Neural cell (in vitro differentiated cells): ENCODE results near the gene CADM1. TPM values are rescaled to one million over a fixed set of nuclear protein-coding genes. Genes with fewer than 3 reads are reported as not detected.

Source experiments
- H2AFZ ChIP-seq: fragments of 200-600, 300-800 bp; sonication (generic), shearing (Covaris generic); 2 replicates; pipeline ENCODE4 v1.6.0; 2014; ENCODE audit warnings: low read depth, mild to moderate bottlenecking, antibody characterized with exemption, low read length, moderate library complexity
- H3F3A ChIP-seq: fragments of 200-600 bp; shearing (Covaris generic); 2 replicates; pipeline ENCODE4 v1.6.1; 2016; ENCODE audit warnings: mild to moderate bottlenecking, moderate library complexity, mixed read lengths, antibody characterized with exemption, low read length; ENCODE audit not compliant: insufficient read depth, poor library complexity, severe bottlenecking
- H3K27ac ChIP-seq: fragments of 200-600, 300-800 bp; sonication (generic), shearing (Covaris generic); 2 replicates; pipeline ENCODE4 v1.5.1; 2014; ENCODE audit warnings: mild to moderate bottlenecking, low read length, moderate library complexity
- H3K27me3 ChIP-seq: fragments of 300-800, 200-600 bp; sonication (generic), shearing (Covaris generic); 2 replicates; pipeline ENCODE4 v1.6.0; 2014; ENCODE audit warnings: mild to moderate bottlenecking, low read depth, low read length, moderate library complexity; ENCODE audit not compliant: insufficient read depth
- H3K36me3 ChIP-seq: fragments of 300-800, 200-600 bp; sonication (generic), shearing (Covaris generic); 2 replicates; pipeline ENCODE4 v1.5.1; 2014; ENCODE audit warnings: mild to moderate bottlenecking, antibody characterized with exemption, low read length, moderate library complexity; ENCODE audit not compliant: insufficient read depth
- H3K4me2 ChIP-seq: fragments of 300-800, 200-600 bp; sonication (generic), shearing (Covaris generic); 2 replicates; pipeline ENCODE4 v1.6.0; 2014; ENCODE audit warnings: mild to moderate bottlenecking, low read length
- H3K4me3 ChIP-seq: fragments of 300-800, 200-600 bp; sonication (generic), shearing (Covaris generic); 2 replicates; pipeline ENCODE4 v1.5.1; 2014; ENCODE audit warnings: mild to moderate bottlenecking, low read length, moderate library complexity
- H3K79me2 ChIP-seq: fragments of 200-600 bp; shearing (Covaris generic); replicated peaks from 2 replicates; pipeline ENCODE4 v1.6.0; 2014; ENCODE audit warnings: mild to moderate bottlenecking, low read length, moderate library complexity; ENCODE audit not compliant: insufficient read depth
- H3K9ac ChIP-seq: fragments of 300-800, 200-600 bp; sonication (generic), shearing (Covaris generic); 2 replicates; pipeline ENCODE4 v1.6.1; 2016; ENCODE audit warnings: mild to moderate bottlenecking, low read length, mixed read lengths
- H3K9me2 ChIP-seq: fragments of 200-600 bp; shearing (Covaris generic); 2 replicates; pipeline ENCODE4 v1.6.1; 2016; ENCODE audit warnings: mild to moderate bottlenecking, low read length, mixed read lengths; ENCODE audit not compliant: insufficient read depth
- H3K9me3 ChIP-seq: fragments of 200-600, 300-800 bp; sonication (generic), shearing (Covaris generic); 2 replicates; pipeline ENCODE4 v1.6.1; 2016; ENCODE audit warnings: mild to moderate bottlenecking, mixed run types, low read length, moderate library complexity, mixed read lengths
- H4K20me1 ChIP-seq: fragments of 200-600 bp; shearing (Covaris generic); 2 replicates; pipeline ENCODE4 v1.6.1; 2016; ENCODE audit warnings: mild to moderate bottlenecking, mixed run types; ENCODE audit not compliant: insufficient read depth
- CTCF ChIP-seq: fragments of 450-650 bp; IDR thresholded peaks from 2 replicates; pipeline ENCODE4 v1.5.1; 2014; ENCODE audit warnings: antibody characterized with exemption, mild to moderate bottlenecking, moderate library complexity; ENCODE audit not compliant: poor library complexity, severe bottlenecking
- EP300 ChIP-seq: fragments of 450-650 bp; conservative IDR thresholded peaks from 2 replicates; pipeline ENCODE4 v1.6.1; 2014; ENCODE audit warnings: antibody characterized with exemption, mild to moderate bottlenecking, moderate library complexity; ENCODE audit not compliant: poor library complexity, severe bottlenecking
- EZH2 ChIP-seq: fragments of 200-600, 300-800 bp; shearing (Covaris generic), sonication (generic); IDR thresholded peaks from 2 replicates; pipeline ENCODE4 v1.6.1; 2014; ENCODE audit warnings: antibody characterized with exemption, low read length, borderline replicate concordance, mild to moderate bottlenecking; ENCODE audit not compliant: insufficient read depth, poor library complexity, severe bottlenecking
- MXI1 ChIP-seq: fragments of 450-650 bp; conservative IDR thresholded peaks from 2 replicates; pipeline ENCODE4 v1.6.1; 2014; ENCODE audit warnings: antibody characterized with exemption, mild to moderate bottlenecking; ENCODE audit not compliant: poor library complexity, severe bottlenecking
- POLR2AphosphoS5 ChIP-seq: IDR thresholded peaks from 2 replicates; pipeline ENCODE4 v1.6.1; 2012
- RAD21 ChIP-seq: fragments of 450-650 bp; conservative IDR thresholded peaks from 2 replicates; pipeline ENCODE4 v1.6.1; 2014; ENCODE audit warnings: antibody characterized with exemption, mild to moderate bottlenecking, moderate library complexity
- REST ChIP-seq: IDR thresholded peaks from 2 replicates; pipeline ENCODE4 v1.6.1; 2012; ENCODE audit warnings: borderline replicate concordance
- SMC3 ChIP-seq: fragments of 450-650 bp; conservative IDR thresholded peaks from 2 replicates; pipeline ENCODE4 v1.6.1; 2014; ENCODE audit warnings: antibody characterized with exemption, mild to moderate bottlenecking, moderate library complexity; ENCODE audit not compliant: poor library complexity
- TAF1 ChIP-seq: IDR thresholded peaks from 2 replicates; pipeline ENCODE4 v1.6.1; 2012; ENCODE audit warnings: low read depth
- polyA plus RNA-seq: library from polyadenylated mRNA; depleted of rRNA; stranded (reverse); fragments of >200 nt; gene quantifications from 2 replicates; pipeline ENCODE4 v1.2.3, GENCODE V29; 2014

The CADM1 gene
- polyA plus RNA-seq, 1 donor from 2014 or later: 92.1 TPM

- H3K27me3 ChIP-seq: no peaks in the 10 kb centered on the region
- no peak overlapping the region for H3K4me2 ChIP-seq
- no peaks in the 10 kb centered on the region for H3K9me3 ChIP-seq
- no peak overlapping the region for H3K27ac ChIP-seq
- H3K9ac ChIP-seq: no peak overlapping the region
- no peak overlapping the region for H3K4me3 ChIP-seq
- H3K79me2 ChIP-seq: no peaks in the 10 kb centered on the region
- no peak overlapping the region for H2AFZ ChIP-seq
- no peaks in the 10 kb centered on the region for H3K9me2 ChIP-seq
- no peaks in the 10 kb centered on the region for H3F3A ChIP-seq
- TF ChIP-seq CTCF (no peak), POLR2AphosphoS5 (no peak), SMC3 (no peak), EP300 (no peak), MXI1 (no peak), RAD21 (no peak)
- no peaks in the 10 kb centered on the region for H3K36me3 ChIP-seq
- H4K20me1 ChIP-seq: no peaks in the 10 kb centered on the region
Measured at GRCh38 chr11:115155320-115155719, 348.9 kb downstream of the CADM1 start.

GRCh38 chr11:115154355-115154736 lies 349.9 kb downstream of the CADM1 start:
- H3K36me3 ChIP-seq: no peaks in the 10 kb centered on the region
- H2AFZ ChIP-seq: no peak overlapping the region
- no peak overlapping the region for H3K27ac ChIP-seq
- no peaks in the 10 kb centered on the region for H4K20me1 ChIP-seq
- H3K27me3 ChIP-seq: no peaks in the 10 kb centered on the region
- no peaks in the 10 kb centered on the region for H3K9me2 ChIP-seq
- H3K79me2 ChIP-seq: no peaks in the 10 kb centered on the region
- H3K4me3 ChIP-seq: no peak overlapping the region
- TF ChIP-seq EZH2: no peak
- no peak for TF ChIP-seq CTCF
- no peak for TF ChIP-seq POLR2AphosphoS5
- TF ChIP-seq MXI1: no peak
- no peak for TF ChIP-seq SMC3
- TF ChIP-seq EP300: no peak
- no peak for TF ChIP-seq RAD21
- no peak for TF ChIP-seq REST
- no peak for TF ChIP-seq TAF1
- no peak overlapping the region for H3K9ac ChIP-seq
- no peak overlapping the region for H3K4me2 ChIP-seq
- H3K9me3 ChIP-seq: no peaks in the 10 kb centered on the region
- no peaks in the 10 kb centered on the region for H3F3A ChIP-seq
